Measurements from ENCODE around the gene MGAT5B. TPM values are rescaled to one million over a fixed set of nuclear protein-coding genes. Genes with fewer than 3 reads are reported as not detected.
A peak's percentile ranks its signal among the peaks of the same experiment; 100 is the strongest.

The MGAT5B gene
- total and polyA plus RNA-seq, 2 of the 13 experiments (the other 11 are each of a cell fraction or from before 2014, with no cell fraction given) = 0.07 to 0.13 TPM

DNA sequence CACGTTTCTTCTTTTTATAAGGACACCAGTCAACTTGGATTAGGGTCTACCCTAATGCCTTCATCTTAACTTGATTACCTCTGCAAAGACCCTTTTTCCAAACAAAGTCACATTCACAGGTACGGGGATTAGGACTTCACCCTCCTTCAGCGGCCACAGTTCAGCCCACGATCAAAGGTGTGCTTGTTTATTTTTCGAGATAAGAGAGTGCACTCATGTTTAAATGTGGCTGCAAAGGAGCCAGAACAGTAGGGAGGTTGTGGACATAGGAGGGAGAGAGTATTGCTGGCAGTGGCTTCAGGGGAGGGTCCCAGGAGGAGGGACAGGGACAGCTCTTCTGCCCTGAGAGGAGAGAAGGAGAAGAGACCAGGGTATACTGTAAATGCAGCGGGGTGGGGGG, 46.7 kb downstream of the MGAT5B start (continued):
- peak; percentile 93 for TF ChIP-seq ZNF614 (CRISPR knock-in tag; IDR thresholded peaks at IDR 0.05; ENCODE audit: borderline replicate concordance)
- peak; percentile 68; the same call in 1 of the 2 replicates for TF ChIP-seq JUND (CRISPR knock-in tag; IDR thresholded peaks at IDR 0.05)
- TF ChIP-seq CCDC6 (CRISPR knock-in tag; IDR thresholded peaks at IDR 0.05) = peak; percentile 24; the same call in 1 of the 2 replicates
- no peak for TF ChIP-seq ZNF576 (CRISPR knock-in tag; IDR thresholded peaks at IDR 0.05)
- peak; percentile 67; the same call in 1 of the 2 replicates for TF ChIP-seq JUNB (CRISPR knock-in tag; IDR thresholded peaks at IDR 0.05; ENCODE audit: borderline replicate concordance)
- TF ChIP-seq POLR2AphosphoS2 (IDR thresholded peaks at IDR 0.05; ENCODE audit: low read depth, low read length) = no peak
- TF ChIP-seq, protein P1, sequence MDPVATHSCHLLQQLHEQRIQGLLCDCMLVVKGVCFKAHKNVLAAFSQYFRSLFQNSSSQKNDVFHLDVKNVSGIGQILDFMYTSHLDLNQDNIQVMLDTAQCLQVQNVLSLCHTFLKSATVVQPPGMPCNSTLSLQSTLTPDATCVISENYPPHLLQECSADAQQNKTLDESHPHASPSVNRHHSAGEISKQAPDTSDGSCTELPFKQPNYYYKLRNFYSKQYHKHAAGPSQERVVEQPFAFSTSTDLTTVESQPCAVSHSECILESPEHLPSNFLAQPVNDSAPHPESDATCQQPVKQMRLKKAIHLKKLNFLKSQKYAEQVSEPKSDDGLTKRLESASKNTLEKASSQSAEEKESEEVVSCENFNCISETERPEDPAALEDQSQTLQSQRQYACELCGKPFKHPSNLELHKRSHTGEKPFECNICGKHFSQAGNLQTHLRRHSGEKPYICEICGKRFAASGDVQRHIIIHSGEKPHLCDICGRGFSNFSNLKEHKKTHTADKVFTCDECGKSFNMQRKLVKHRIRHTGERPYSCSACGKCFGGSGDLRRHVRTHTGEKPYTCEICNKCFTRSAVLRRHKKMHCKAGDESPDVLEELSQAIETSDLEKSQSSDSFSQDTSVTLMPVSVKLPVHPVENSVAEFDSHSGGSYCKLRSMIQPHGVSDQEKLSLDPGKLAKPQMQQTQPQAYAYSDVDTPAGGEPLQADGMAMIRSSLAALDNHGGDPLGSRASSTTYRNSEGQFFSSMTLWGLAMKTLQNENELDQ (CRISPR knock-in tag; IDR thresholded peaks at IDR 0.05; ENCODE audit: borderline replicate concordance) = no peak
- peak; percentile 57; the same call in 1 of the 2 replicates for TF ChIP-seq SIX4 (CRISPR knock-in tag; IDR thresholded peaks at IDR 0.05)
- no peak for TF ChIP-seq ZNF17 (CRISPR knock-in tag; IDR thresholded peaks at IDR 0.05)
- TF ChIP-seq ZKSCAN5 (CRISPR knock-in tag; IDR thresholded peaks at IDR 0.05) = no peak
- no peak for TF ChIP-seq ZFP37 (CRISPR knock-in tag; IDR thresholded peaks at IDR 0.05; ENCODE audit: borderline replicate concordance)
- TF ChIP-seq ELF1 (CRISPR knock-in tag; IDR thresholded peaks at IDR 0.05) = no peak; the same call in 1 of the 2 replicates
- peak; percentile 97 for TF ChIP-seq HMG20A (CRISPR knock-in tag; IDR thresholded peaks at IDR 0.05; ENCODE audit: borderline replicate concordance)
- no peak for TF ChIP-seq REXO4 (CRISPR knock-in tag; IDR thresholded peaks at IDR 0.05; ENCODE audit: borderline replicate concordance)
- 0 out of 2 replicates have a peak, but pooled peaks have one; percentile 36 for TF ChIP-seq ZNF644 (CRISPR knock-in tag; IDR thresholded peaks at IDR 0.05; ENCODE audit: low read depth)
- 0 out of 2 replicates have a peak, but pooled peaks have one; percentile 45 for TF ChIP-seq PPARG (CRISPR knock-in tag; conservative IDR thresholded peaks at IDR 0.05)
- no peak for TF ChIP-seq AHDC1 (CRISPR knock-in tag; IDR thresholded peaks at IDR 0.05; ENCODE audit: borderline replicate concordance)
- peak; percentile 70; the same call in 1 of the 2 replicates for TF ChIP-seq ZNF703 (CRISPR knock-in tag; IDR thresholded peaks at IDR 0.05; ENCODE audit: borderline replicate concordance)
- 0 out of 2 replicates have a peak, but pooled peaks have one; percentile 49 for TF ChIP-seq BHLHE40 (IDR thresholded peaks at IDR 0.05; ENCODE audit: low read length)
- TF ChIP-seq, protein P2, sequence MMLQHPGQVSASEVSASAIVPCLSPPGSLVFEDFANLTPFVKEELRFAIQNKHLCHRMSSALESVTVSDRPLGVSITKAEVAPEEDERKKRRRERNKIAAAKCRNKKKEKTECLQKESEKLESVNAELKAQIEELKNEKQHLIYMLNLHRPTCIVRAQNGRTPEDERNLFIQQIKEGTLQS (CRISPR knock-in tag; IDR thresholded peaks at IDR 0.05) = peak; percentile 38; the same call in 1 of the 2 replicates
- no peak for TF ChIP-seq NFE2L1 (CRISPR knock-in tag; IDR thresholded peaks at IDR 0.05; ENCODE audit: borderline replicate concordance)
- TF ChIP-seq, protein P3, sequence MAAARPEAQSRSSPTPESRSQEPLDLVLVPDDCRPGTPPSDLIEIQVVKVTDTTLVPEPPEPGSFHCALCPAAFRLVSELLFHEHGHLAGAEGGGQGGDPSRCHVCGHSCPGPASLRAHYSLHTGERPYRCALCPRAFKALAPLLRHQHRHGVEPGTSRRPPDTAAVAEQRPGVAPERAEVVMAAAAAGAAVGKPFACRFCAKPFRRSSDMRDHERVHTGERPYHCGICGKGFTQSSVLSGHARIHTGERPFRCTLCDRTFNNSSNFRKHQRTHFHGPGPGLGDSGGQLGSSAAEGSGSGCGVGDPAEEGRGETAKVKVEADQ (CRISPR knock-in tag; IDR thresholded peaks at IDR 0.05; ENCODE audit: borderline replicate concordance) = no peak

Data from HepG2 (cell line).